ENCODE measurements around the gene ADAM30. TPM values are rescaled to one million over a fixed set of nuclear protein-coding genes. Genes with fewer than 3 reads are reported as not detected.

ADAM30 gene
- total RNA-seq, 1 donor from 2014 or later = not detected

DNA sequence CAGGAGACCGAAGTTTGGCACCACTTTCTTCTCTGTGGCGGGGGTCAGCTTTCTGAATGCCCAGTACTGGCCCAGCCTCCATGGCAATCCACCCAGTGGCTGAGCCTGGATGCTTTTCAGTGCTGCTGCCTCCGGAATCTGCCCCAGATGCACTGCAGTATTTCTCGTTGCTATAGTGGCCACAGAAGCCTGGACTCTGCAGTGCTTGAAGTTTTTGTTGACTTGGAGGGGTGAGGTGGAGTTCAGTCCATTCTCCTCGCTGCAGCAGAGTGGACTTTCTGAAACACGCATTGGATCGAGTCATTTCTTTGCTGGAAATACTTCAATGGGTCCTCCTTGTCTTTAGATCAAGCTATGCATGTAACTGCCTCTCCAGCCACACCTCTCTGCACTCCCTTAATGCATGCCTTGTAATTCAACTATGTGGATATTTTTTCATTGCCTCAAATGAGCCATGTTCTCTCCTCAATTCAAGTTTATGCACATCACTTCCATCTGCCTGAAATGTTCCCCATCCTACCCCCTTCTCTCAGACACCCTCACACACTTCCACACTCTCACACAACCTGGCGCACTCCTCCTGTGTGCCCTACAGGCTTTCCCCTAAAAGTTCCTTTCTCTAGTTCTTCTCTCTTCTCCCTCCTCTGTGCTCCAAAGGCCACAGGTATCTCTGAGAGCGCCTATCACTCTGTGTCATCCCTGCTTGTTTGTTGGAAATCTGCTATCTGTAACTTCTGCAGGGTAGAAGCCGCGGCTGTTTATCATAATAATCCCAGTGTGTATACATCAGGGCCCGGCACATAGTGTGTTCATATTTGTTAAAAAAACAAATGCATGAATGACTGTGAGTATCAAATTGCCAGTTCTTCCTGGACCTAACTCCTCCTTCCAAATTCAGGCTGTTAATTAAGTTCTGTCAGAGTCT, 16.5 kb downstream of the ADAM30 start:
- Mint-ChIP-seq H3K4me1 (ENCODE audit: low read depth, unreplicated experiment) (no peaks in the 10 kb centered on the region), H3K9me3 (ENCODE audit: unreplicated experiment) (no peaks in the 10 kb centered on the region), H3K27me3 (ENCODE audit: unreplicated experiment) (no peaks in the 10 kb centered on the region), H3K4me3 (ENCODE audit: unreplicated experiment) (no peak overlapping the region), H3K27ac (ENCODE audit: unreplicated experiment) (no peak overlapping the region), H3K36me3 (ENCODE audit: unreplicated experiment) (peaks cover 2% of the 10 kb centered on the region)
- TF ChIP-seq, protein P1, sequence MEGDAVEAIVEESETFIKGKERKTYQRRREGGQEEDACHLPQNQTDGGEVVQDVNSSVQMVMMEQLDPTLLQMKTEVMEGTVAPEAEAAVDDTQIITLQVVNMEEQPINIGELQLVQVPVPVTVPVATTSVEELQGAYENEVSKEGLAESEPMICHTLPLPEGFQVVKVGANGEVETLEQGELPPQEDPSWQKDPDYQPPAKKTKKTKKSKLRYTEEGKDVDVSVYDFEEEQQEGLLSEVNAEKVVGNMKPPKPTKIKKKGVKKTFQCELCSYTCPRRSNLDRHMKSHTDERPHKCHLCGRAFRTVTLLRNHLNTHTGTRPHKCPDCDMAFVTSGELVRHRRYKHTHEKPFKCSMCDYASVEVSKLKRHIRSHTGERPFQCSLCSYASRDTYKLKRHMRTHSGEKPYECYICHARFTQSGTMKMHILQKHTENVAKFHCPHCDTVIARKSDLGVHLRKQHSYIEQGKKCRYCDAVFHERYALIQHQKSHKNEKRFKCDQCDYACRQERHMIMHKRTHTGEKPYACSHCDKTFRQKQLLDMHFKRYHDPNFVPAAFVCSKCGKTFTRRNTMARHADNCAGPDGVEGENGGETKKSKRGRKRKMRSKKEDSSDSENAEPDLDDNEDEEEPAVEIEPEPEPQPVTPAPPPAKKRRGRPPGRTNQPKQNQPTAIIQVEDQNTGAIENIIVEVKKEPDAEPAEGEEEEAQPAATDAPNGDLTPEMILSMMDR (IDR thresholded peaks at IDR 0.05; ENCODE audit: partially characterized antibody, unreplicated experiment) = no peak
- no peak for DNase-seq

DNA sequence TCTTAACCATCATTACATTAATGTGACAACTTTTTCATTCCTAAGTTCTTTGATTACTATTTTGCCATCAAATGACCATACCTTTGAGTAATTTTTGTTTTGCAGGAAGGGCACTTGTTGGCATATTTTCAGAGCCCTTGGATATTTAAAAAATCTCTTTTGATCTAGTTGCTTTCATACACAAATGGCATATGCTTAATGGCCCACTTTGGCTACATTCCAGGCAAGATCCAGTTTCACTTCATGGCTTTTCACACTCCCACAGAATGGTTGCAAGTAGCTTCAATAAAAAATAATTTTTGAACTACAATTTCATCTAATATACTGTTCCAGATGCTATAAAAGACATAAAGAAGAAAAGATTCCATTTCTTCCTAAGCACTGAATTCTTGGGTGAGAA, 18.1 kb downstream of the ADAM30 start:
- DNase-seq = no peak
- Mint-ChIP-seq H3K9me3 (ENCODE audit: unreplicated experiment) (no peaks in the 10 kb centered on the region), H3K27ac (ENCODE audit: unreplicated experiment) (no peak overlapping the region), H3K27me3 (ENCODE audit: unreplicated experiment) (no peaks in the 10 kb centered on the region), H3K36me3 (ENCODE audit: unreplicated experiment) (peaks cover 4% of the 10 kb centered on the region), H3K4me1 (ENCODE audit: low read depth, unreplicated experiment) (no peaks in the 10 kb centered on the region), H3K4me3 (ENCODE audit: unreplicated experiment) (no peak overlapping the region)
- TF ChIP-seq, protein P1 (IDR thresholded peaks at IDR 0.05; ENCODE audit: partially characterized antibody, unreplicated experiment) = no peak

DNA sequence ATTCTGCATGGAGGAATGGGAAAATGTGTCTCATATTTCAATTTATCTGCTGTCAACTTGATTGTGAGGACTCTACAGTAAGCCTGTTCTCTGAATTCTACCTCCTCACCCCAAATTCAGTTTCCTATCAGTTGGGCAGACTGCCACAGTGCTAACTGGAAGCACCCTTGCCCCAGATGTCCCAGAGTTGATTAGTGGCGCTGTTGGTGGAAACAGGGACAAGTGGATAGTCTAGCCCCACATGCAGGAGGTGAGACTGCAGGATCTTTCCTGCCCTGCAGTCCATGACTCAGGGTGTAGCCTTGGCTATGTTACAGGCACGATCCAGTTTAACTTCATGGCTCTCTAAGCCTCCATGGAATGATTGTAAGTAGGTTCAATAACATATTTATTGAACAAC, 22.1 kb downstream of the ADAM30 start:
- Mint-ChIP-seq H3K27ac (ENCODE audit: unreplicated experiment) (no peak overlapping the region), H3K36me3 (ENCODE audit: unreplicated experiment) (peaks cover 4% of the 10 kb centered on the region), H3K4me1 (ENCODE audit: low read depth, unreplicated experiment) (peaks cover 3% of the 10 kb centered on the region), H3K27me3 (ENCODE audit: unreplicated experiment) (no peaks in the 10 kb centered on the region), H3K4me3 (ENCODE audit: unreplicated experiment) (no peak overlapping the region), H3K9me3 (ENCODE audit: unreplicated experiment) (no peaks in the 10 kb centered on the region)
- TF ChIP-seq, protein P1 (IDR thresholded peaks at IDR 0.05; ENCODE audit: partially characterized antibody, unreplicated experiment) = no peak
- DNase-seq = no peak

DNA sequence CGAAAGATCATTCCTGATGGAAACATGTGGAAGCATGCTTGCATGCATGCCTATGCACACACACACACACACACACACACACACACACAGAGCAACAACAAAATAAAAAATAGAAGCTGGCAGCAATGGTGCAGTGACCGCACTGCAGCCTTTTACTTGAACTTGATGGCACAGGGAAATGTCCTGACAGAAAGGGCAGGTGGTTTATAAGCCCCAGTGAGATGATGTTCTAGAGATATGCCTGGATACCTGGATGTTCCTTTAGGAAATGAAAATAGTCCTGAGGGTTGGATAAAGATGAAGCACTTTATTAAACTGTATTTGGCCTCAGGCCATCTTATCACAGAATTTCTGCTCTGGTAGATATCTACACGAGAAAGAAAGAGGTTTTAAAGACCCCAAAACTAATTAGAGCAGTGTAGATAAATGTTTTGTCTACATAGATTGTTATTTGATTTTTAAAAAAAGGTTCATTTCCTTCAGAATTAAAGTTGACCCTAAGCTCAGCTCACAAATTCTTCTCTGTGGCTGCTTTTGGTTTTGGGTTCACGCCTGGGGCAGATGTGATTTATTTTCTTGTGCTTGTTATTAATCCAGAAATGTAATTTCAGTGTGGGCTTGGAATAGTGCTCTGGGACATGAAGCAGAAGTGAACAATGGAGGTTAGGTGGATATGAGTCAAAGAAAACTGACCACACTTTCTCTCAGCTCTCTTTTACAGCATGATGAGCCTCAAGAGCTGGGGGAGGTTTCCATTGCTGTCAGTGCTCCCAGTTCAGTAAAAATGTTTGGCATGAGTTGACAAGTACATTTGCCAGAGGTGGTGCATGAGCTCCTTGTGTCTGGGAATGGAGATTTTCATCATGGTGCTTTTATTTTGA, 22.9 kb downstream of the ADAM30 start:
- no peaks in the 10 kb centered on the region for H3K9me3 Mint-ChIP-seq (ENCODE audit: unreplicated experiment)
- H3K4me1 Mint-ChIP-seq (ENCODE audit: low read depth, unreplicated experiment) = peaks cover 3% of the 10 kb centered on the region
- no peaks in the 10 kb centered on the region for H3K27me3 Mint-ChIP-seq (ENCODE audit: unreplicated experiment)
- H3K4me3 Mint-ChIP-seq (ENCODE audit: unreplicated experiment) = no peak overlapping the region
- H3K36me3 Mint-ChIP-seq (ENCODE audit: unreplicated experiment) = peaks cover 4% of the 10 kb centered on the region
- TF ChIP-seq, protein P1 (IDR thresholded peaks at IDR 0.05; ENCODE audit: partially characterized antibody, unreplicated experiment) = no peak
- no peak for DNase-seq
- no peak overlapping the region for H3K27ac Mint-ChIP-seq (ENCODE audit: unreplicated experiment)

Data from glutamatergic neuron (in vitro differentiated cells).